Osteocyte (in vitro differentiated cells): ENCODE measurements around the gene CCR4. TPM values are rescaled to one million over a fixed set of nuclear protein-coding genes. Genes with fewer than 3 reads are reported as not detected.
"Not testable (repeated sequence)": the region's sequence is repeated elsewhere in the genome, so short reads cannot be mapped to it uniquely, and the experiment has no call there.

Source experiments
- DNase-seq: peaks from one replicate; pipeline ENCODE4 v3.0.0; 2021; ENCODE audit warnings: mixed read lengths; ENCODE audit not compliant: unreplicated experiment; ENCODE audit errors: extremely low spot score
- H3K27ac Mint-ChIP-seq: one replicate; pipeline ENCODE4 v1.8.0; 2021; ENCODE audit warnings: mild to moderate bottlenecking, mixed read lengths; ENCODE audit not compliant: unreplicated experiment
- H3K27me3 Mint-ChIP-seq: one replicate; pipeline ENCODE4 v1.8.0; 2021; ENCODE audit warnings: mixed read lengths; ENCODE audit not compliant: unreplicated experiment
- H3K36me3 Mint-ChIP-seq: one replicate; pipeline ENCODE4 v1.8.0; 2021; ENCODE audit warnings: mixed read lengths; ENCODE audit not compliant: unreplicated experiment
- H3K4me1 Mint-ChIP-seq: one replicate; pipeline ENCODE4 v1.8.0; 2021; ENCODE audit warnings: mixed read lengths; ENCODE audit not compliant: unreplicated experiment
- H3K4me3 Mint-ChIP-seq: one replicate; pipeline ENCODE4 v1.8.0; 2021; ENCODE audit warnings: mild to moderate bottlenecking, moderate library complexity, mixed read lengths; ENCODE audit not compliant: unreplicated experiment
- H3K9me3 Mint-ChIP-seq: one replicate; pipeline ENCODE4 v1.8.0; 2021; ENCODE audit warnings: mixed read lengths; ENCODE audit not compliant: unreplicated experiment
- CTCF ChIP-seq: fragments of 200-600 bp; sonication (generic); IDR thresholded peaks from 2 replicates; pipeline ENCODE4 v1.5.0; 2021; ENCODE audit warnings: antibody characterized with exemption, mild to moderate bottlenecking, moderate library complexity
- long read RNA-seq: library from polyadenylated mRNA; unstranded; transcript quantifications from one replicate; pipeline ENCODE4 v2.0.0, GENCODE V29; 2021
- total RNA-seq: library from RNA; stranded (reverse); gene quantifications from 2 replicates; pipeline ENCODE4 v1.2.1, GENCODE V29; 2021

The CCR4 gene
- not detected in 2 replicates for total RNA-seq
- long read RNA-seq: 0 reads

- Mint-ChIP-seq H3K36me3 (no peaks in the 10 kb centered on the region), H3K27ac (no peak within 1 kb of the TSS), H3K9me3 (no peaks in the 10 kb centered on the region), H3K27me3 (peaks cover 6% of the 10 kb centered on the region), H3K4me1 (no peaks in the 10 kb centered on the region), H3K4me3 (no peak within 1 kb of the TSS)
- no peak for TF ChIP-seq CTCF
- no peak for DNase-seq
These were observed at the start of gene CCR4 for GRCh38 chr3:32951410-32951811. Gene CCR4 (plus strand): TSS chr3:32951644. CDS start chr3:32953423, 1,779 bp downstream.

- not testable (repeated sequence) for H3K9me3 Mint-ChIP-seq, H3K36me3 Mint-ChIP-seq, H3K4me3 Mint-ChIP-seq, DNase-seq, H3K27me3 Mint-ChIP-seq, H3K27ac Mint-ChIP-seq, H3K4me1 Mint-ChIP-seq
These were observed 48.5 kb upstream of the CCR4 start for GRCh38 chr3:32902887-32903371.

- Mint-ChIP-seq H3K4me3 (no peak overlapping the region), H3K36me3 (no peaks in the 10 kb centered on the region), H3K27me3 (no peaks in the 10 kb centered on the region), H3K4me1 (no peaks in the 10 kb centered on the region), H3K27ac (no peak overlapping the region), H3K9me3 (no peaks in the 10 kb centered on the region)
- TF ChIP-seq CTCF: no peak
- no peak for DNase-seq
These were observed 47.5 kb upstream of the CCR4 start for GRCh38 chr3:32903953-32904352.

GRCh38 chr3:32909999-32910398 is 41.4 kb upstream of the CCR4 start:
- Mint-ChIP-seq H3K4me1 (peaks cover 4% of the 10 kb centered on the region), H3K27ac (no peak overlapping the region), H3K27me3 (no peaks in the 10 kb centered on the region), H3K9me3 (no peaks in the 10 kb centered on the region), H3K36me3 (no peaks in the 10 kb centered on the region), H3K4me3 (no peak overlapping the region)
- no peak for TF ChIP-seq CTCF
- no peak for DNase-seq

GRCh38 chr3:32910954-32911353 is 40.5 kb upstream of the CCR4 start:
- Mint-ChIP-seq H3K9me3 (no peaks in the 10 kb centered on the region), H3K36me3 (no peaks in the 10 kb centered on the region), H3K4me1 (peaks cover 4% of the 10 kb centered on the region), H3K27ac (no peak overlapping the region), H3K27me3 (no peaks in the 10 kb centered on the region), H3K4me3 (no peak overlapping the region)
- DNase-seq: no peak
- no peak for TF ChIP-seq CTCF

GRCh38 chr3:32912046-32912445 is 39.4 kb upstream of the CCR4 start:
- Mint-ChIP-seq H3K4me3 (no peak overlapping the region), H3K36me3 (no peaks in the 10 kb centered on the region), H3K27ac (no peak overlapping the region), H3K9me3 (no peaks in the 10 kb centered on the region), H3K4me1 (peaks cover 4% of the 10 kb centered on the region), H3K27me3 (peaks cover 4% of the 10 kb centered on the region)
- no peak for TF ChIP-seq CTCF
- no peak for DNase-seq
